HG02981 (cell line): ENCODE results near the gene SLC7A6.
A peak's percentile ranks its signal among the peaks of the same experiment; 100 is the strongest.

Experiments used
- ATAC-seq: cut with Tn5 transposase; IDR thresholded peaks from one replicate; pipeline ENCODE4 v1.9.1; 2021; ENCODE audit warnings: mild to moderate bottlenecking, moderate library complexity; ENCODE audit not compliant: unreplicated experiment

Gene SLC7A6

GRCh38 chr16:68253721-68254120, 10.6 kb upstream of the SLC7A6 start:
- ATAC-seq = no peak

DNA sequence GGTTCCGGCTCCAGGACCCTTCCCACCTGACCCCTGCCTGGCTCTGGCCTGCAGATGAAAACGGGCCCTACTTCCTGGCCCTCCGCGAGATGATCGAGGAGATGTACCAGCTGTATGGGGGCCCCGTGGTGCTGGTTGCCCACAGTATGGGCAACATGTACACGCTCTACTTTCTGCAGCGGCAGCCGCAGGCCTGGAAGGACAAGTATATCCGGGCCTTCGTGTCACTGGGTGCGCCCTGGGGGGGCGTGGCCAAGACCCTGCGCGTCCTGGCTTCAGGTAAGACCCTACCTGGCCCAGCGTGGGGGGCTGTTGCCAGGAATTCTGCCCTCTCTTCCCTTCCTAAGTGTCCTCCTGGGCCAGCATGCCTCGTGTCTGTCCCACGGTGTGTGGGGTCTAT, 8.6 kb upstream of the SLC7A6 start:
- no peak for ATAC-seq

DNA sequence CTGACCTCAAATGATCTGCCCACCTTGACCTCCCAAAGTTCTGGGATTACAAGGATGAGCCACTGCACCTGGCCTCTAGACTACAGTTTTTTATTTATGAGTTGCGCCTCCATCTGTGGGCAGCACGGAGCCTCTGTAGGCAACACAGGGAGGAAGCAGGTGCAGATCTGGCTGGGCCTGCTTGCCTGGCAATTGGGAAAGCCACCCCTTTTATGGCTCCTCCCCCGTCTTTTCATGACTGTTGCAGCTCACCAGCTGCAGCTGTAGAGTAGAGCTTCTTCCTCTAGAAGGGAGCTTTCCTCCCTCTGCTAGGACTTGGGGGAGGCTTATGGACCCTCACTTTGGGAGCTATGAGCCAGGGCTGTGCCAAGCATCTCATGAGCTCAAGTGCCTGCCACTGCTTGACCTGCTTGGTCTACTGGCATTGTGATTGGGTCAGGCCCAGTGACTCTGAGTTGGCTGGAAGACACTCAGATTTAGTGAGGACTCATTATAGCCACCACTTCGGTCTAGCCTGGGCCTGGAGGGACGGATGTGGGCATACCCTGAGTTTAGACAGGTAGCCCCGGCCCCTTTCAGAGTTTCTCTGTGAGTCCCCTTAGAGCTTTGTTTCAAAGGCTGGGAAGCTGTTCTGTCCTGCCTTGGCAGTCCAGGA, 6.9 kb upstream of the SLC7A6 start:
- peak; percentile 57 for ATAC-seq

DNA sequence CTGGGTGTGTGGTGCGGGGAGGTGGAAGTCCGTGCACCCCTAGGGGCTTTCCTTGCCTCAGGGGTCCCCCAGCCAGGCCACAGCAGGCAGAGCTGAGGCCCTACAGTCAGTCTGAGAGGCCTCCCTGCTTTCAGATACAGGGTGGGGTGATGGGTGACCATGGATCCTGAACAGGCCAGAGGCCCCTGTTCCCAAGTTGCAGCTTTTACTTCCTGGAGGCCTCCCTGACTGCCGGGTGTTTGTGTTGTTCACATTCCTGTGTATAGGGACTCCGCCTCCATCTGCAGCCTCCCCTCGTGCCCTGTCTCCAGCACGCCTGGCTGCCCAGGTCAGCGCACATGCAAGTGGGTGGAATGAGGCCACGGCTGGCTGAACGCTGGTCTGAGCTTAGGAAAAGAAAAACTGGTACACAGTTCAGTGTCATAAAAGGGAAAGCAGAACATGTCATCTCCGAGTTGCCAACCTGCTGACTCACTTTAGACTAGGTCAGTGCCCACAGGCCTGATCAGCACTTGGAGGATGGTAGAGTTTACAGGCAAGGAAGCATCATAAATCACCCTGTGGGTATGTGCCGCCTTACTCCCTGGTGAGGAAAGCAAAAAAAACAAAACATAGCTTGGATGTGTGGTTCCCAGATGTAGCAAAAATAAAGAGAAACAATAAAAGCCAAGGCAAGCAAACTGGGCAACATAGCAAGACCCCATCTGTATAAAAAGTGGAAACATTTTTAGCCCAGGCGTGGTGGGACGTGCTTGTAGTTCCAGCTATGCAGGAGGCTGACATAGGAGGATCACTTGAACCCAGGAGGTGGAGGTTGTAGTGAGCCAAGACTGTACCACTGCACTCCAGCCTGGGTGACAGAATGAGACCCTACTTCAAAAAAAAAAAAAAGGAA, 6.2 kb upstream of the SLC7A6 start:
- peak; percentile 15 for ATAC-seq

- no peak for ATAC-seq
Measured at GRCh38 chr16:68259007-68259825, 5.1 kb upstream of the SLC7A6 start.

GRCh38 chr16:68263559-68264127, 683 bp upstream of the SLC7A6 start:
- peak; percentile 12 for ATAC-seq

DNA sequence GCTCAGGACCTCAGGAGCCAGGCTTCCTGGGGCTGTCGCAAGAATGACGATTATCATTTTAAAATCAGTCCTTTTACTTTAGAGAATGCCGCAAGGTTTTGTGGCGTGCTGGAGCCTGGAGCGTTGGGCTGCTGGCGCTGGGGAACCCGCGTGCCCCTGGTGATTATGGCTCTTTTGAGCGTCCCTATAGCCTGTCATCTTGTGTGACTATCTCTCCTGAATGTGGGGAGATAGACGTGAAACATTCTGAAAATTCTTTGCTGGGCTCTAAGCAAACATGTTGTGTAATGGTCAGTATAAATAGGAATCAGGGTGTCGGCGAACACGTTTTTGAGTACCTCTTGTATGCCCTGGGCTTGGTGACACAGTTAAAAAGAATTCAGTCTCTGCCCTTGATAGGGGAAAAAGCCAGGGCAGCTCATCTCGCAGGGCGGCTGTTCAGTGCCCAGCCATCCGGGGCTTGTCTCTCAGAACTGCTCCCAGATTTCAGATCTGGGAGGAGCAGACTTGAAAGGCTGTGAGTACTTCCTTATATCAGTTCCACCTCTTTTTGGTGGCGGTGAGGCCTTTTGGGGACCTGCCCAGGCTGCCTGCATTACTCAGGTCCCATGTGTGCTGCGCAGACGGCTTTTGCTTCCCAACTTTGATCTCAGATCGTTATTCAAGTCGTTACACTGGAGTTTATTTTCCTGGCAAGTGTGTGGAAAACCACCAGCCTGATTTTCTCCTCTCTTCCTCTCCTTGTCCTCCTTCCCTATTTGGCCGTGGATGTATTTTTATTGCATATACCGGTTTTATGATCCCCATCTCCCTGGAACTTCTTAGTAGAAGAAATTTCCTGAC, 973 bp downstream of the SLC7A6 start:
- ATAC-seq = peak; percentile 14

- ATAC-seq = no peak
Measured at GRCh38 chr16:68267612-68268405, 3.5 kb downstream of the SLC7A6 start.

GRCh38 chr16:68269793-68270192, 5.5 kb downstream of the SLC7A6 start:
- ATAC-seq = no peak

DNA sequence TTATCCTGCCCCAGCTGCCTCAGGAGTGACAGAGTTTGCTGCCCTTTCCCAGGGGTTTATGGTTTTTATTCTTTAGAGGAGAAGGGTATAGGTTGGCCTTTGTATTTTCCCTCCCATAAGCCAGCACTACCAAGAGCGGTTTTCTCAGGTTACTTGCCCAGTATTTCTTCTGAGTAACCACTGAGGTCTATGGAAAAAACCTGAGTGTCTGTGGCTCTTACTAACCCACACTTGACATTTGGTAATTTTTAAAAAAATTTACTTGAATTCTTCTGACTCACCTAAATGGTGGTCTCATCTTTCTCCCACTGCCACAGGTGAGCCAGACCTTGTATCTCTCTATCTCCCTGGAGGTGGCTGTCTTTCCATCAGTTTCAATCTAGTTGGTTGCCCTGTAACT, 6.0 kb downstream of the SLC7A6 start:
- no peak for ATAC-seq

DNA sequence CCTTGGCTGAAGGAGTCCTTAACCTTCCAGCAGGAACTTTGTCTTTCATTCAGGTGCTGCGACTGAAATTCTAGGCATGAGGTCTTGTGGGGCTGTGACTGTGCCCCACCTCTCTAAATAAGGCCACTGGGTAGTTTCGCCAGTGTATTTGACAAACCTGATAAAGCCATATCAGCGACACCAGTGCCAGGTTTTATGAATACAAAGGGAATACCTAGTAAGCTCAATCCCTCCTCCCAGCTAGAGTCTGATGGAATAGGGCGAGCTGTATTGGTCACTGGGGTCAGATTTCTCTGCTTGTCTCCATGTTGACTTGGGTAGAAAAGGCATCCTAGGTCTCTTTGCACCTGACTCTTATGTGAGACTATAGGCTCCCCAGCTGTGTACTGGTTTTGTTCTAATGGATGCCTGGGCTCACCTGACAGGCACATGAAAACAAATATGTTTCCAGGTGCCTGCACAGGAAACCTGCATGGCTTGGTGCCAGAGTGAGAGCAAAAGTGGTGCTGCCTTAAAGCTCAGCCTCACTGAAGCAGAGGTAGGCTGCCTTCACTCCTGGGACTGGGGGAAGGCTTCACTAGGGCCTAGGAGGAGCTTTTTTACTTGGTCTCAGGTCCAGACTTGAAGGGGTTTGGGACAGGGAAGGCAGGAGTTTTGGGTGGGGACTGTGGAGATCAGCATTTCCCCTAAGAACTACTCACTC, 8.3 kb downstream of the SLC7A6 start:
- ATAC-seq = no peak

DNA sequence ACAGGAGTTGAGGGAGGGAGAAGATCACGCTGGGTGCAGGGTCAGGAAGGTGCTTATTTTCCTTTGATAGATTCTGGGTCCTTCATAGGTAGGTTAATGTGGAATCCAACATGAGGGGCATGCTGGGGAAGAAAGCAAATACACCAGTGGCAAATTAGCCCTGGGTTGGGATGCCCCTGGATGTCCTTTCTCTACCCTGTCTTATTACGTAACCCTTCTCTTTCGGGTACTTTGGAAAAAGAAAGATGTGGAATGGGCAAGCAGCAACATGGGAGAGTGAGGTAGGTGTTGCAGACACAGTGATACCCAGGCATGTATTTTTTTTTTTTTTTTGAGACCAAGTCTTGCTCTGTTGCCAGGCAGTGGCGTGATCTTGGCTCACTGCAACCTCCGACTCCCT, 9.1 kb downstream of the SLC7A6 start:
- ATAC-seq = no peak

DNA sequence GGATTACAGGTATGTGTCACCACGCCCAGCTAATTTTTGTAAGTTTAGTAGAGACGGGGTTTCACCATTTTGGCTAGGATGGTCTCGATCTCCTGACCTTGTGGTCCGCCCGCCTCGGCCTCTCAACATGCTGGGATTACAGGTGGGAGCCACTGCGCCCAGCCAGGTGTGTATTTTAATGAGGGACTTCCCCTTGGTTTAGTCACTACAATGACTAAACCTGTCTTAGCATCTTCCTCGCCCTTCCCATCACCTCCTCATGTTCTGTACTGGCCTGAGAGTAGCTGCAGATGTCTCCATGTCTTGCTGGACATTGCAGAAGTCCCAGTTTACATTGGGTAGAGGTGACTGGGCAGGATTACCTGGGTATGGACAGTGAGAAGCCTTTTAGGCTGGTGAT, 9.6 kb downstream of the SLC7A6 start:
- ATAC-seq = no peak

- ATAC-seq = no peak
Measured at GRCh38 chr16:68274441-68274840, 10.1 kb downstream of the SLC7A6 start.

DNA sequence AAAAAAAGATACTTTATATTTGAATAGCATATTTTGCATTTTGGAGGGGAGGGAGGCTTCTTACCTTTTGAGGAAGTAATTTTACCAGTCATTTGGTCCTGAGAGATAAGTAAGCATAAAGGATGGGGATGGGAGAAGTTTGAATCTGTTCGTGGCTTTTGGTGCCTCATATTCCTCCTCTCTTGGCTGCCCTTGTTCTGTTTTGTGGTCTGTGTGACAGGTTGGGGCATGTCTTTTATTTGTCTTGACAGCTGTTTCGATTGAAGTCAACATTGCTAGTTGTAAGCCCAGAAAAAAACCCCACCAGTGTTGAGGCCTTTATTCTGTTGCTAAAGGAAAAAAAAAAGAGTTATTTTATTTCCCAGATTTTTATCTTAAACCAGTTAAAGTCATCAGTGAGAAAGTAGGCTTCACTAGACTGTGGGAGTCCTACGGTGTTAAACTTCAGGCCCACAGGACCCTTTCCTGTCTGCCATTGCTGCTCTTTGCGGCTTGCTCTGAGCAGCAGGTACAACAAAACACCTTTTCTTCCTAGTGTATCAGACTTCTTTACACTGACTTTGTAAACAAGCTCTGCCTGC, 11.4 kb downstream of the SLC7A6 start:
- no peak for ATAC-seq

DNA sequence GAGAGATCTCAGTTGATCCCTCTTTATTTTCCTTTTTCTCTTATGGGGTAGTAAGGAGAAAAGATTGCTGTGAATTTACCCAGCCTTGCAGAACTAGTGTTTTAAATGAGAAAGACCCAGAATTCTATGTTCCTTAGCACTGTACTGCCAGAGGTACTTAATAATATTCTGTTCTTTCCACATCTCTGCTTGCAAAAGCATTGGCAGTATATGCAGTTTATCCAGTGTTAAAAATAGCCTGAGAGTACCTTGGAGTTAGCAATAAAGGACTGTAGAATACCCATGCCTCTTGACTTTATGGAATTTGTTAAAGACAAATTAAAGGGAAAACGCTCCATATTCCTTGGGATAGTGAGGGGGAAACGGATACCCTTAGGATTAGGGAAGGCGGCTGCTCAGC, 11.9 kb downstream of the SLC7A6 start:
- ATAC-seq = no peak

DNA sequence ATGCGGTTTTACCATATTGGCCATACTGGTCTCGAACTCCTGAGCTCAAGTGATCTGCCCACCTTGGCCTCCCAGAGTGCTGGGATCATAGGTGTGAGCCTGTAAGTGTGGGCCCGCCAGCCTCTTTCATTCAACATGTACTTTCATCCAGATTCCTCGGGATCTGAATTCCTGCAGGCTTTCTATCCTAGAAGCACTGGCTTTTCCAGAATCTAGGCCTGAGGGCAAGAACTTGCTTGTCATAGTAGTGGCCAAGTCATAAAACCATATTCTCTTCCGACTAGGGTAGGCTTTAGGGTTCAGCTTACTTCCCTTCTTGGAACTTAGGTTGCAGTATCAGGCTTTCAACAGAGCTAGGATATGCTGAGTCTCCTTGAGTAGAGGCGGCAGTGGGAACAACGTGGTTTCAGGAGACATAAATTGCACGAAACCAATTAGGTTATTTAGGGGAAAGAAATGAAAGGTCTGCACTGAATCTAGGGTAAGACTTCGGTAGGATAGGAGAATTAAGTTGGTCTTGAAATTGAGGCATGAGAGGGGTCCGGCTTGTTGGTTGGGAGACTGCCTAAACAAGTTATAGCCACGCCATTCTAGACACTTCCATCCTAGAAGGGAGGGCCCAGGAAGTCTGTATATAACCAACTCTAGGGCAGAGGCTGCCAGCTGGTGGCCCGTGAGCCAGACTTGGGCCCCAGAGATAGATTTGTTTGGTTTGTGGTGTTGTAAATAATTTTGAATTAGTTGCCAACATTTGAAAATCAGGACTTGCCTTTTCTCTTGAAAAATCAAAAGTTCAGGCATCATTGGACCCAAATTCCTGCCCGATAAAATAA, 15.6 kb downstream of the SLC7A6 start:
- ATAC-seq = no peak
